ENCODE results near the gene GLIPR1.
A peak's percentile ranks its signal among the peaks of the same experiment; 100 is the strongest.
"Not testable (repeated sequence)": the region's sequence is repeated elsewhere in the genome, so short reads cannot be mapped to it uniquely, and the experiment has no call there.

GLIPR1 gene

GRCh38 chr12:75522124-75522523 lies 41.6 kb downstream of the GLIPR1 start:
- DNase-seq: not testable (repeated sequence)

- DNase-seq: no peak
These were observed 44.7 kb downstream of the GLIPR1 start for GRCh38 chr12:75525263-75525662.

GRCh38 chr12:75526655-75527511 lies 46.3 kb downstream of the GLIPR1 start:
- peak in 1 of 2 experiments; percentile 4 for DNase-seq

- no peak for DNase-seq
These were observed 47.7 kb downstream of the GLIPR1 start for GRCh38 chr12:75528272-75528671.

- DNase-seq: no peak
These were observed 48.1 kb downstream of the GLIPR1 start for GRCh38 chr12:75528692-75529091.

GRCh38 chr12:75529316-75529715 lies 48.8 kb downstream of the GLIPR1 start:
- DNase-seq: no peak

GRCh38 chr12:75529826-75530225 lies 49.3 kb downstream of the GLIPR1 start:
- no peak for DNase-seq

- DNase-seq: no peak
These were observed 52.7 kb downstream of the GLIPR1 start for GRCh38 chr12:75533239-75533638.

GRCh38 chr12:75539889-75540288 lies 59.3 kb downstream of the GLIPR1 start:
- no peak for DNase-seq

GRCh38 chr12:75542942-75543341 lies 62.4 kb downstream of the GLIPR1 start:
- no peak for DNase-seq

- no peak for DNase-seq
These were observed 63.0 kb downstream of the GLIPR1 start for GRCh38 chr12:75543529-75543928.

GRCh38 chr12:75545636-75546035 lies 65.1 kb downstream of the GLIPR1 start:
- no peak for DNase-seq

GRCh38 chr12:75548879-75549278 lies 68.3 kb downstream of the GLIPR1 start:
- no peak for DNase-seq

GRCh38 chr12:75549989-75550388 lies 69.4 kb downstream of the GLIPR1 start:
- no peak for DNase-seq

- no peak for DNase-seq
These were observed 70.1 kb downstream of the GLIPR1 start for GRCh38 chr12:75550401-75551240.

- no peak for DNase-seq
These were observed 70.9 kb downstream of the GLIPR1 start for GRCh38 chr12:75551477-75551876.

GRCh38 chr12:75553398-75553797 lies 72.8 kb downstream of the GLIPR1 start:
- DNase-seq: no peak

Data from cerebellar nuclear complex (tissue), 1 donor.